Body of pancreas (tissue), 4 donors: ENCODE data around the gene C20orf141. TPM values are rescaled to one million over a fixed set of nuclear protein-coding genes. Genes with fewer than 3 reads are reported as not detected.

ENCODE experiments used
- ATAC-seq: fragments of 150-250 bp; one replicate; pipeline ENCODE4 v1.9.1; 2016
- DNase-seq, 4 donors: peaks; one replicate each; pipeline ENCODE4 v3.0.0-alpha.2; 2019
- H3K27ac ChIP-seq, 4 donors: fragments of 200-600 bp; sonication (generic); 1 replicate in 3 of 4; 2 replicates in 1 of 4; pipeline versions ENCODE4 v1.5.1 to v1.6.1; 2016 to 2019; ENCODE audit warnings: mild to moderate bottlenecking in 1 of 4, mixed read lengths in 1 of 4, moderate library complexity in 1 of 4
- H3K27me3 ChIP-seq, 2 donors: fragments of 200-600 bp; sonication (generic); one replicate each; pipeline ENCODE4 v1.6.0; 2016; ENCODE audit warnings: mild to moderate bottlenecking in 1 of 2
- H3K36me3 ChIP-seq, 2 donors: fragments of 200-600 bp; sonication (generic); replicated peaks in 1 of 2; 2 replicates each; pipeline ENCODE4 v1.5.1; 2016; ENCODE audit warnings: low read depth in 2 of 2; ENCODE audit not compliant: insufficient read depth in 1 of 2
- H3K4me1 ChIP-seq: fragments of 200-600 bp; sonication (generic); one replicate; pipeline ENCODE4 v1.6.0; 2016
- H3K4me3 ChIP-seq, 2 donors: fragments of 200-600 bp; sonication (generic); 1 replicate in 1 of 2; 2 replicates in 1 of 2; pipeline ENCODE4 v1.5.1; 2016 to 2019
- H3K9me3 ChIP-seq, 3 donors: fragments of 200-600 bp; sonication (generic); 1 replicate in 2 of 3; 2 replicates in 1 of 3; pipeline ENCODE4 v1.5.1; 2016
- CTCF ChIP-seq, 7 experiments: fragments of 450-650 bp in 4 of 7; fragments of 200-600 bp in 3 of 7; sonication (generic) in 3 of 7; IDR thresholded peaks; one replicate each; pipeline ENCODE4 v1.5.1; 2016 to 2019; ENCODE audit warnings: antibody characterized with exemption in 7 of 7
- POLR2A ChIP-seq, 3 donors: fragments of 450-650 bp; IDR thresholded peaks; one replicate each; pipeline ENCODE4 v1.6.1; 2016; ENCODE audit warnings: antibody characterized with exemption in 3 of 3, mild to moderate bottlenecking in 2 of 3
- WGBS, 2 donors: methylation state at CpG; one replicate each; pipeline ENCODE4 v1.1.5; 2017; 5-methylcytosine and 5-hydroxymethylcytosine counted together
- intact Hi-C: fragments of 100-400 bp; cut with DNase I; formaldehyde crosslinking; loops from one replicate; pipeline ENCODE4 v1.15.1; 2023
- total RNA-seq, 2 donors: library from RNA; depleted of rRNA; stranded (reverse); fragments of >200 nt; gene quantifications; one replicate each; pipeline ENCODE4 v1.1.0, GENCODE V29; 2016

C20orf141 gene
- total RNA-seq, 2 donors from 2014 or later, result not detected

GRCh38 chr20:2839732-2840137 lies 24.9 kb downstream of the C20orf141 start:
- Histone ChIP-seq H3K36me3 (no peaks in the 10 kb centered on the region), H3K27ac (peak overlapping the region in 2 of 4 donors; percentile 89 to 93), H3K27me3 (no peaks in the 10 kb centered on the region), H3K9me3 (no peaks in the 10 kb centered on the region), H3K4me3 (peak overlapping the region in 1 of 2 donors; percentile 97), H3K4me1 (peaks cover 21% of the 10 kb centered on the region)
- 78 to 88% methylated on average over 16 to 17 of the region's 21 CpGs for WGBS, 2 donors
- no peak for TF ChIP-seq CTCF (IDR thresholded peaks at IDR 0.05)
- DNase-seq (no peak), ATAC-seq (no peak)
- intact Hi-C loops, result loop anchor here (10.0 kb wide), 1 partner anchor 365 kb away; the partner anchor contains the start of gene SNRPB

GRCh38 chr20:2840138-2840966 lies 25.6 kb downstream of the C20orf141 start, which contains the start of the genes PCED1A and VPS16:
Gene PCED1A (minus strand): TSS chr20:2840655. CDS start chr20:2839912, 743 bp downstream.
Gene VPS16 (plus strand): TSS chr20:2840745. CDS start chr20:2840775, 30 bp downstream.
- peak; percentile 96 for ATAC-seq
- intact Hi-C loops, result no loop called here
- TF ChIP-seq CTCF (IDR thresholded peaks at IDR 0.05) (no peak), POLR2A (IDR thresholded peaks at IDR 0.05) (peak; percentile 33 to 76 (median 72))

GRCh38 chr20:2840967-2841531 lies 26.3 kb downstream of the C20orf141 start:
- intact Hi-C loops, result no loop called here
- TF ChIP-seq CTCF (IDR thresholded peaks at IDR 0.05), result no peak
- no peak for TF ChIP-seq POLR2A (IDR thresholded peaks at IDR 0.05)
- 5 to 17% methylated on average over 11 to 29 of the region's 33 CpGs for whole genome bisulfite sequencing, 2 donors
- ATAC-seq, result peak; percentile 30
- H3K27ac ChIP-seq, result peak overlapping the region; percentile 45 to 93 (median 87)
- peak; percentile 45 to 50 (median 50) for DNase-seq
- no peaks in the 10 kb centered on the region for H3K9me3 ChIP-seq
- no peaks in the 10 kb centered on the region for H3K27me3 ChIP-seq
- no peaks in the 10 kb centered on the region for H3K36me3 ChIP-seq
- peaks cover 21% of the 10 kb centered on the region for H3K4me1 ChIP-seq
- peak overlapping the region; percentile 92 to 97 for H3K4me3 ChIP-seq

More at GRCh38 chr20:2840138-2840966, 25.6 kb downstream of the C20orf141 start, which contains the start of the genes PCED1A and VPS16:
- peak within 1 kb of the TSS; percentile 92 to 97 for H3K4me3 ChIP-seq
- DNase-seq, result peak; percentile 86 to 87 (median 87)
- no peaks in the 10 kb centered on the region for H3K36me3 ChIP-seq
- H3K27me3 ChIP-seq, result no peaks in the 10 kb centered on the region
- H3K27ac ChIP-seq, result peak within 1 kb of the TSS; percentile 45 to 93 (median 87)
- 0 to 4% methylated on average over 7 to 92 of the region's 98 CpGs for WGBS, 2 donors
- peaks cover 21% of the 10 kb centered on the region for H3K4me1 ChIP-seq
- H3K9me3 ChIP-seq, result no peaks in the 10 kb centered on the region

GRCh38 chr20:2845607-2846006 lies 30.8 kb downstream of the C20orf141 start:
- H3K36me3 ChIP-seq, result no peaks in the 10 kb centered on the region
- ATAC-seq, result no peak
- DNase-seq, result no peak
- intact Hi-C loops, result no loop called here
- H3K27ac ChIP-seq, result no peak overlapping the region
- no peak for TF ChIP-seq CTCF (IDR thresholded peaks at IDR 0.05)
- TF ChIP-seq POLR2A (IDR thresholded peaks at IDR 0.05), result no peak
- peaks cover 7% of the 10 kb centered on the region for H3K4me1 ChIP-seq
- WGBS, 2 donors, result 85% methylated on average over 2 of the region's 2 CpGs
- no peak overlapping the region for H3K4me3 ChIP-seq
- no peaks in the 10 kb centered on the region for H3K27me3 ChIP-seq
- no peaks in the 10 kb centered on the region for H3K9me3 ChIP-seq
